Ecto neural progenitor cell (in vitro differentiated cells): ENCODE measurements around the gene STK10.
"Not testable (repeated sequence)": the region's sequence is repeated elsewhere in the genome, so short reads cannot be mapped to it uniquely, and the experiment has no call there.

Source experiments
- DNase-seq: peaks from one replicate; pipeline ENCODE4 v3.0.0-alpha.2; 2018; ENCODE audit warnings: low spot score

Gene STK10

GRCh38 chr5:172051643-172052339 is 136.2 kb downstream of the STK10 start:
- no peak for DNase-seq

GRCh38 chr5:172050080-172050479 is 137.9 kb downstream of the STK10 start:
- no peak for DNase-seq

- DNase-seq, result no peak
Measured at GRCh38 chr5:172049226-172049796, 138.7 kb downstream of the STK10 start.

- DNase-seq, result no peak
Measured at GRCh38 chr5:172048539-172049101, 139.4 kb downstream of the STK10 start.

GRCh38 chr5:172048170-172048422 is 139.9 kb downstream of the STK10 start:
- no peak for DNase-seq

GRCh38 chr5:172046593-172046992 is 141.4 kb downstream of the STK10 start:
- no peak for DNase-seq

- DNase-seq, result no peak
Measured at GRCh38 chr5:172045315-172045632, 142.8 kb downstream of the STK10 start.

- DNase-seq, result no peak
Measured at GRCh38 chr5:172044631-172045314, 143.3 kb downstream of the STK10 start.

GRCh38 chr5:172043865-172044264 is 144.2 kb downstream of the STK10 start:
- DNase-seq, result no peak

GRCh38 chr5:172042183-172042582 is 145.8 kb downstream of the STK10 start:
- DNase-seq, result no peak

- no peak for DNase-seq
Measured at GRCh38 chr5:172038167-172038566, 149.9 kb downstream of the STK10 start.

- DNase-seq, result no peak
Measured at GRCh38 chr5:172035049-172035448, 153.0 kb downstream of the STK10 start.

GRCh38 chr5:172031894-172032461 is 156.0 kb downstream of the STK10 start:
- DNase-seq, result no peak

- no peak for DNase-seq
Measured at GRCh38 chr5:172029876-172030275, 158.1 kb downstream of the STK10 start.

GRCh38 chr5:172028167-172028566 is 159.9 kb downstream of the STK10 start:
- no peak for DNase-seq

GRCh38 chr5:172020110-172020786 is 167.8 kb downstream of the STK10 start:
- DNase-seq, result not testable (repeated sequence)

GRCh38 chr5:172015346-172015745 is 172.7 kb downstream of the STK10 start:
- DNase-seq, result no peak

GRCh38 chr5:172010278-172010677 is 177.7 kb downstream of the STK10 start:
- DNase-seq, result no peak

- DNase-seq, result no peak
Measured at GRCh38 chr5:172009536-172010270, 178.3 kb downstream of the STK10 start.

- DNase-seq, result no peak
Measured at GRCh38 chr5:172008689-172009141, 179.3 kb downstream of the STK10 start.

GRCh38 chr5:172008111-172008455 is 179.9 kb downstream of the STK10 start:
- DNase-seq, result no peak
